Measurements from ENCODE around the gene ACOXL.

ACOXL gene

DNA sequence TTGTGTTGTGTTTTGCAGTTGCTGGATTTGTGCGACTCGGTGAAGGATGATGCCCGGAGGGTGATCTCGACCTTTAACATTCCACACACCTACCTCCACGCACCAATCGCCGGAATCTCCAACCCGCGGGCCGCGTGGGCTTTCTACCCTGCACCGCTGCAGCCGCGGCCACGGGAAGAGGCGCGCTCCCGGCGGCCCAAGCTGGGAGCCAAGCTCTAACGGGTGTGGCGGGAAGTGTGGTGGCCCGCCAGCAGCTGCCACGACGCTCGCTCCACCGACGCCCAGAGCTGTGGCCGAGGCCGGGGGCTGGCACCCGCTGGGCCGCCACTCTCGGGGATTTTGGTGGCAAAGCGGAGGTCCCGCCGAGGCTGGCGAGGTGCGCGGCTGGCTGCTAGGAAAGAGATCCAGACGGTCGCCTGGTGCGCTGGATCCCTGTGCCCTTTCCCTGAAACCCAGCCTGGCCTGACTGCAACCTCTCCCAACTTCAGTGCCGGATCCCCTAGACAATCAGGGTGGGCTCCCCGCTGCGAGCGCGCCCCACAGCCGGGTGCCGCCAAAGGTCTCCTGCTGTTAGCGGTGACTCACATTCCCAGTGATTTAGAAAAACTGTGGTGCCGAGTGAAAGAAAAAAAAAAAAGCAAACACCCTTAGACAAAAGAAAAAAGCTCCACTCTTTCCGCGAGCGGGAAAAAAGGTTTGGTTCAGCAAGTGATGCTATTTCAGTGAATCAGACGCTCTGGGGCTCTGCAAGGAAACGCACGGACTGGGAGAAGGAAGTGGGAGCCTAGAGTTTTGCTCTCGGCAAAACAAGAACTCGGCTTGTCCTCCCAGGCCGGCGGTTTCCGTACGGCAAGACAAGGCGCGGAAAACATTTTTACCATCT is 385.5 kb downstream of the ACOXL start:
- no peak for DNase-seq (ENCODE audit: low read depth)

DNA sequence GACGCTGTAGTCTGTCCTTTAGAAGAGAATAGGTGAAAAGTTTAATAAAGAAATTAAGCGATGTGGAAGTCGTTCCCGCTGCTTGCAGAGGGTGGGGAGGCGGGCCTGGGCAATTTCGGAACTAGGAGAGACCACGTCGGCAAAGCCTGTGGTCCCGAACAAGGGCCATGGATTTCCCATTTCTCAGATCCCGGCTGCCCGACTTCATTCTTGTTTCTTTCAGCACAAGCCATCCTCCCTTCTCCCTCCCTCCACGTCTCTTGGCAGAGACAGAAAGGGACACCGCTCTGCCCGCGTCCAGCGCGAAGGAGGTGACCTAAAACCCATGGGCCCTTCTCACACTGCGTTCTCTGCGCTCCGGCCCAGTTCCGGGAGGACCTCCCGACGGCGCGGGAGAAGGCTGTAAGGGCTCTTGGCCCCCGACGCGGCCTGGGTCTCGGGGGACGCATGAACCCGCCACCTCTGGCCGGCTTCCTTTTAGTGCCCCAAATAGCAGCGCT is 386.2 kb downstream of the ACOXL start:
- no peak for DNase-seq (ENCODE audit: low read depth)

DNA sequence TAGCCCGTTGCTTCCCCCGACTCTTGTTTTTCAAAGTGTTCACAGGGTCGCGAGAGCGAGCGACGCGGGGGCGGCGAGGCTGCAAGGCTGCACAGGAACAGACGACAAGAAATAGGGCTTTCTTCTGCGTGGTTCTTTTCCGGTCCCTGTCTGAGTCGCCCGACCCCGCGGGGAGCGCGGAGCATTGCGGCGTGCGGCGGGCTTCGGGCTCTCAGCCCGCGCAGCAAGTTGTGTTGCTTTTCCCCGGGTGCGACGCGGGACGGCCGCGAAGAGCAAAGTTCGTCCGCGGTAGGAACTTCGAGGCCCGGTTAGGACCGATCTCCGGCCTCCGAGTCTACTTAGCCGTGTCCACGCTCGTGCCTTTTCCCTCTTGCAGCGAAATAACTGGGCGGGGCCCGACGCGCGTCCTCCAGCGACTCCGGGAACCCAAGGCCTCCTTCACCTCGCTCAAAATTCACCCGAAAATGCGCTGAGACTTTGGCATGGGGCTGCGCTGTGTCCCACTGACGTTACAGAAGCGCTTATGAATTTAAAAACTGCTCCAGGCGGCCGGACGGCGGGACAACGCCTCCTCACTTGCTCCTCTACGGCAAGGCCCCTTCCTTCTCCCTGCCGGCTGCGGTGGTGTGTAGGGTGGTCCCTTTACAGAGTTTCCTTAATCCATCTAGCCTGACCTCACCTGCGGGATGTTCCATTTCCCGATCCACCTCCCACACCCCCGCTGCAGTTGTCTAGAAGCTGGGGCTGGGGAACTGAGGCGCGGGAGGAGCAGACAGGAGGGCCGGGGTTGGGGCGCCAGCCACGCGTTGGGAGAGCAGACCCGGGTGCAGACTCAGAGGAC is 386.8 kb downstream of the ACOXL start:
- DNase-seq (ENCODE audit: low read depth): no peak

DNA sequence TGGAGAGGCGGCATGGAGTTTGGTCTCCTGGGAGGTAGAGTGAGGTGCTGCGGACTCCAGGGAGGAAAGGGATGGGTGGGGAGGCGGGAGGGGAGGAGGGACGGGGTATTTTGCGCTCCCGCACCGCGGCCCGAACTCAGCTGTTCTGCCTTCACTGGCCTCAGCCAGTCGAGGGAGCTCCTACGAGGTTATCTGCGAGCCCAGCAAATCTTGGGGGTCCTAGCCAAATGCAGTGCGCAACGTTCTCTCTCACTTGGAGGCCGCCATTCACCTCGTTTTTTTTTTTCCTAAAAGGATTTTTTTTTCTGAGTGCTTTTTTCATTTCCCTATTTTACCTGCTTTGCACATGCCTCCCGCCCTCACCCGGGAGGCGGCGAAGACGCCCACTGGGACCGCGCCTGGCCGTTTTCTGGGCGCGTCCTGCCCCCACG is 387.5 kb downstream of the ACOXL start:
- no peak for DNase-seq (ENCODE audit: low read depth)

DNA sequence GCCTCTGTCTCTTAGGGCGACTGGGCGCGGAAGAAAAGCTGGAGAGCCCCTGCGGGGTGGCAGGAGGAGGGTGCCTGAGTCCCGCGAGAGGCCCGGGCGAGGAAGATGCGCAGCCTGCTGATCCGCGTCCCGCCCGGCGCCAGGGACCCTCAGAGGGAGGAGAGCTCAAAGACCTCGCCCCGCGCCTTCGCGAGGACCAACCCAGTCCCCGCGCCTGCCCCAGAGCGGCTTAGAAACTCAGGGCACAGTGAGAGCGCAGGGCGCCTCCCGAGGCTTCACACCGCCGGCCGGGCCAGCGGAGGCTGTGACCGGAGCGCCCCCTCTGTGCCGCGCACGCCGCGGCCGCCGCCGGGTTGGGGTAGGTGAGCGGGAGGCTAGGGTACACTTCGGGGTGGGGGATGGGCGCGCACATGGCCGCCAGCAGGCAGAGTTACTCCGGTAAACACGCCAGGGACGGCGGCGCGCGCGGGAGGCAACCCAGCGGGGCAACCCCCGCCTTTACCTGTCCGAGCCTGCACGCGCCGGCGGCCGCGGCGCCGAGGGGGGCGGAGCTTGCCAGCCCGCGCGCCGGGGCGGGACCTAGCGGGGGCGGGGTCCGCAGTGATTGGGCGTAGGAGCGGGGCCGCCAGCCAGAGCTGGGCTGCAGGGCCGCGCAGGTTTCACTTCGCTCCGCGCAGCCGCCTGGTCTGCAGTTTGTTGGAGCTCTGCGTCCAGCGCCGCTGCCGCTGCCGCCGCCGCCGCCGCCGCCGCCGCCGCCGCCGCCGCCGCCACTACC is 388.1 kb downstream of the ACOXL start, which contains the start of gene BCL2L11:
BCL2L11 (plus strand) TSS at position 662 of the 775 bp plus-strand sequence. CDS start 2,832 bp downstream, outside the sequence.
- DNase-seq (ENCODE audit: low read depth): peak; percentile 56

DNA sequence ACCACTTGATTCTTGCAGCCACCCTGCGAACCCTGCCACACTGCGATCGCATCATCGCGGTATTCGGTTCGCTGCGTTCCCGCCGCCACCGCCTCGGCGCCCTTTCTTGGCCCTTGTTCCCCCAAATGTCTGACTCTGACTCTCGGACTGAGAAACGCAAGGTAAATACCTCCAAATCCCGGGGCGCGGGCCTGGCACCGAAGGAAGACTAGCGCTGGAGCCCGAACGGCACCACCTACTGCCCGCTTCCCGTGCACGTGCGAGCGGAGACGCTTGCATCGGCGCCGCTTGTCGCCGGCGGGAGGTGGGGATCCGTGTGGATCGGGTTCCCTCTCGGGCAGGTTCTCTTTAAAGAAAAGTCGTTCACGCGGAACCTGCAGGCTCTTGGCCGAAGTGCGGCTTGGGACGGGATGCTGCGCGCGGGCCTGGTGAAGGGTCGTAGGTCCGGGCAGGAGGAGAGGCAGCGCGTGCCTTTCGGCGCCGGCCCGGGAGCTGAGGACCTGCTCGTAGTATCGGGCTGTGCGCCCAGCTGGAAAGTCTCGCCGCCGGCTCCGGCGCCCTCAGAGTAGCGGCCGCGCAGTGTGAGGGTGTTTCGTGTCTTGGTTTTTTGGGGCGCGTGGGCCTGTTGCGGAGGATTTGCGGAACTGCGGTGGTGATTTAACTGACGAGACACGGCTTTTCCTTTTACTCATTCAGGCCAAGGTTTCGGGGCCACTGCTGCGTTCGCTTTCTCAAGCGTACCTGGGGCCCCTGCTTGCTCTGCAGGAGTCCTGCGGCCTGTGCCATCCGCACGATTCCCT is 388.9 kb downstream of the ACOXL start:
- peak; percentile 5 for DNase-seq (ENCODE audit: low read depth)

DNA sequence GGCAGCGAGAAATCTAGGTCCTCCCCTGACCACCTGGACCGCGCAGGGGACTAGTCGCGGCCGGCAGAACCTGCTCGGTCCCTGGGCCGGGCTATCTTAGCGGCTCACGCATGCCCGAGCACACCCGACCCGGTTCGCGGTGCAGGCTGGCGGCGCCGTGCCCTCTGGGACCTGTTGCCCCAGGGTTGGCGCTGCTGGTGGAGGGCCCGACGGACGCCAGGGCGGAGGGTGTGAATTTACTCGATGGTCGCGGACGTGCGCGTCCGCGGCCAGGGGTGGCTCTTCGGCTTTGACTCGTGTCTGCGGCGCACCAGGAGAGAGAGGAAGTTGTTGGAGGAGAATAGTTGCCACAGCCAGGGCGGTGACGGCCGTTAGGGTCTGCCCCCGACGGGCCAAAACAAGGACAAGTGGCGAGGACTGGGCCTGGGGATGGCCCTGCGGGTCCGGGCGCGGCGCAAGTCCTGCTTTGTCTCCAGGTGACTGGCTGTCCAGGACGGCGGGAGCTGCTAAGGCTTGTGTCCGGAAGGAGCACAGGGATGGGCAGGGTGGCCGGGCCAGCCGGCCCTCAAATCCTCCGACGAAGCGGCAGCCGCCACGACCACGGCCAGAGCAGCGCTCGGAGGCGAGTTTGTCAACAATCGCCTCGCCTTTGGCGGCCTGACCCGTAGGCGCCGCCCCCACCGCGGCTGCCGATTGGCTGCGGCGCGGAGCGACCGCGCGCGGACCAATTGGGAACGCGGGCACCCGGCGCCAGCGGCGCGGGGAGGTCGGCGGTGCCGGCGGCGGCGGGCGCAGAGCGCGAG is 389.7 kb downstream of the ACOXL start:
- DNase-seq (ENCODE audit: low read depth): peak; percentile 27

DNA sequence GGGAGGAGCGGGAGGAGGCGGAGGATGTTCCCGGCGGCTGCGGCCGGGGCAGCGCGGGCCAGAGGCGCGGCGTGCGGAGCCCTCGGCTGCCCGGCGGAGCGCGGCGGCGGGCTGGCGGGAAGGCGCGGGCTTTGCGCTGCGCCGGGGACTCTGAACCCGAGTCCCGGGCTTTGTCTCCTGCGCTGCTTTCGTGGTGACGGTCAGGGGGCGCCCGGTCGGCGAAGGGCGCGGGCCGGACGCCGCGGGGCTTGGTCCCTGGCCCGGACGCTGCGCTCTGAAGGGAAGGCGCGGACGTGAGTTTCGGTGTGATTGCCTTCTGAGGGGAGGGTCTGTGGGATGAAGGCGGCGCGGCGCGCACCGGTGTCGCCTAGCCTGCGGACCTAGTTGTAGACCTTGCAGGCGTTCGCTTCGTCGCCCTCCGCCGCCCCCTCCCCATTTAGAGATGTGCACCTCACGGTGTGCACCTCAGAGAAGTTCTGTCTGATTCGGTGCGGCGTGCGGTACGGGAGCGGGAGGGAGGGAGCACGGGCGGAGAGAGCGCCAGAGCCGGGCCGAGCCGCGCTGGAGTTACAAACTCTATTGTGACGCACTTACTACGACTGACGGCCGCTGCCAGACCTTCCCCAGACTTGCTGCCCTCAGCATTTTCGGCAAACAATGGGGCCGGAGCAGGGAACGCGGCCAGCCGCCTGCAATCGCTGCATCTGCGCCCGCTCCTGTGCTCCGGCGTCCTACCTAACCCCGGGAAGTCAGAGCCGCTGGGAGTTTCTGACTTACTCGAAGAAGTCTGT is 390.5 kb downstream of the ACOXL start:
- peak; percentile 4 for DNase-seq (ENCODE audit: low read depth)

DNA sequence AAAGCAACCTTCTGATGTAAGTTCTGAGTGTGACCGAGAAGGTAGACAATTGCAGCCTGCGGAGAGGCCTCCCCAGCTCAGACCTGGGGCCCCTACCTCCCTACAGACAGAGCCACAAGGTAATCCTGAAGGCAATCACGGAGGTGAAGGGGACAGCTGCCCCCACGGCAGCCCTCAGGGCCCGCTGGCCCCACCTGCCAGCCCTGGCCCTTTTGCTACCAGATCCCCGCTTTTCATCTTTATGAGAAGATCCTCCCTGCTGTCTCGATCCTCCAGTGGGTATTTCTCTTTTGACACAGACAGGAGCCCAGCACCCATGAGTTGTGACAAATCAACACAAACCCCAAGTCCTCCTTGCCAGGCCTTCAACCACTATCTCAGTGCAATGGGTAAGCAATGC is 391.4 kb downstream of the ACOXL start:
- DNase-seq (ENCODE audit: low read depth): no peak

DNA sequence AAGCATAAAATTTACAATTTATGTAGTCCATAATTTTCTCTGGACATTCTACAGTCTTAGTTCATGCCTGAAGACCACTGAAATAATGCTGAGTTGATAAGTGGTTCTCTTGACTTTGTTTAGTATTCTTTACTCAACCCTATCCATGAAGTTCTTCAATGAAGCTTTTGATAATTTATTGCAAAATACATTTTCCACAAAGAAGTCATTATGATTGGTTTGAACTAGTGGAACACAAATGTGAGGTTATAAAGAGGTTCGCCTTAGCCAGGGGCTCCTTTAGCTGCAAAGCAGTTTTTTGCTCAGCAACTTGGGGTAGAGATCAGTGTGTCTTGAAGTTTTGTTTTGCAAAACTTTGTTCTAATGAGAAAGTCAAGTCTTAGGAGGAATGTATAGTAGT is 394.2 kb downstream of the ACOXL start:
- no peak for DNase-seq (ENCODE audit: low read depth)

DNA sequence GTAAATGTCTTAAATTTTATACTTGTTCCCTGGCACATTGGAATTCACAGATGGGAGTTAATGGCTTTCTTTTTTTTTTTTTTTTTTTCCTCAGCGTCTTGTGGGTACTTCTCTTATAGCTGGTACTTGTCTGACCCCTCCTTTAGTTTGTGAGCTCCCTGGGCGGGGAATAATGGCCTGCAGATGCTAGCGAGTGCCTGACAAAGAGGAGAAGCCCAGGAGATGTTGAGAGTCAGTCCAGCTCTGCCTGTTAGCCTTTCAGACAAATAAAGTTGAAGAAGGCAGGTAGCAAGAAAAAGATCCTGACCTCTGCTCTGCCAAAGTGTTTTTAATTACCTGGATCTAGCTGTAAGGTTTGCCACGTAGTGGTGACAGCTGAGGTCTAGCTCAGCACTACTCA is 395.0 kb downstream of the ACOXL start:
- no peak for DNase-seq (ENCODE audit: low read depth)

DNA sequence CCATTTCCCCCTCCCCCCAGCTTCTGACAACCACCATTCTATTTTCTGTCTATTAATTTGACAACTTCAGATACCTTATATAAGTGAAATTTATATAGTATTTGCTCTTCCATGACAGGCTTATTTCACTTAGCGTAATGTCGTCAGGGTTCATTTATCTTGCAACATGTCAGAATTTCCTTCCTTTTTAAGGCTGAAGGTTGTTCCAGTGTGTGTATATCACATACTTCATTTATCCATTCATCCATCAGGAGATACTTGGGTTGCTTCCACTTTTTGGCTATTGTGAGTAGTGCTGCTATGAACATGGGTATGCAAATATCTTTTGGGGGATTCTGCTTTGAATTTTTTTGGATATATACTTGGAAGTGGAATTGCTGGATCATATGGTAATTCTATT is 395.7 kb downstream of the ACOXL start:
- DNase-seq (ENCODE audit: low read depth): no peak

DNA sequence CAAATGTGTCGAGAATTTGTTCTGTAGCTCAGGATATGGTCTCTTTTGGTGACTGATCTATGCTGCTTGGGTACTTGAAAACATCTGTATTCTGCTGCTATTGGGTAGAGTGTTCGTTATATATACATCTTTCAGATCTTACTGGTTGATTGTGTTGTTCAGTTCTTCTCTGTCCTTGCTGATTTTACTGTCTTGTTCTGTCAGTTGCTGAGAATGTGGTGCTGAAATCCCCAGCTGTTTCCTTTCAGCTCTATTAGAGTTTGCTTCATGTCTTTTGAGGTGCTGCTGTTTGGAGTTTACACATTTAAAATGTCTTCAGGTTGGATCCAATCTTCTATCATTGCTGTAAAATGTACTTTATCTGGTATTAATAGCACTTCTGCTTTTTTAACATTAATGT is 401.2 kb downstream of the ACOXL start:
- DNase-seq (ENCODE audit: low read depth): no peak

DNA sequence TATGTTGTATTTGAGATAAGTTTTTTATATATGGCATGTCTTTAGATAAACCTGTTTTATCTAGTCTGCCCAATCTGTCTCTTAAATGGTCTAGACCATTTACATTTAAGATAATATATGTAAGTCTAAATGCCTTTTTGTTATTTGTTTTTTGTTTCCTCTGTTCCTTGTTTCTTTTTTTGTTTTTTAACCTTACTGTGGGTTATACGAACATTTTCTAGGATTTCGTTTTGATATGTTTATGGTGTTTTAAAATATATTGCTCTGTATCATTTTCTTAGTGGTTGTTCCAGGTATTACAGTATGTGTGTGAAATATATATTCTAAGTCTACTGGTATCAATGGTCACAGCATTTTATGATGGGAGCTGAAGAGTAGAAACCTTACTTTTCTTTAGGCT is 401.7 kb downstream of the ACOXL start:
- no peak for DNase-seq (ENCODE audit: low read depth)

DNA sequence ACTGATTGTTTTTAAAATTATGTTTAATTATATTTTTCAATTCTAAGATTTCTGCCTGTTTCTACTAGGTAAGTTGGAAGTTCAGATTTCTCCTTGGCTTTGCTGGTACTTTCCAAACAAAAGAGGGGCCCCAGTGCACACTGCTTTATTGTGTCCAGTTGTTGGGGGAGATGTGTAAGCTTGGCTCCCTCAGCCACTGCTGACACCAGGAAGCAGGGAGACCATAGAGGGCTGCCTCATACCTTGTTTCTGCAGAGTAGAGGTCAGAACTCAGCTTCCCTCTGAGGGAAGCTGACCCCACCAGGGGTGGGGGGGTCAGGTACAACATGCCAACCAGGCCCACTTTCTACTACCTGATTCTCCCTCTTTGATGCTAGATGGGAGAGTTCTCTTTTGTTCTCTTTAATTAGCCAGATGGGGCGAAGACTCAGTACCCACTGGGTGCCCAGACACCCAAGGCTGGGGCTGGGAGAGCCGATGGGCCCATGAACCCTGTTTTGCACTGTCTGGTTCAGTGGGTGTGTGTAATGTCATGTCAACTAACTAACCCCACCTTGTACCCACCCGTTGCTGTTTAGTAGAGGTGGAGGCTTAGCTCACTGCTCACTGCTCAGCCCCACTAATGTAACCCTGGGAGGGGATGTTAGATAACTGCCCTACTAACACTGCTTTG is 403.0 kb downstream of the ACOXL start:
- no peak for DNase-seq (ENCODE audit: low read depth)

DNA sequence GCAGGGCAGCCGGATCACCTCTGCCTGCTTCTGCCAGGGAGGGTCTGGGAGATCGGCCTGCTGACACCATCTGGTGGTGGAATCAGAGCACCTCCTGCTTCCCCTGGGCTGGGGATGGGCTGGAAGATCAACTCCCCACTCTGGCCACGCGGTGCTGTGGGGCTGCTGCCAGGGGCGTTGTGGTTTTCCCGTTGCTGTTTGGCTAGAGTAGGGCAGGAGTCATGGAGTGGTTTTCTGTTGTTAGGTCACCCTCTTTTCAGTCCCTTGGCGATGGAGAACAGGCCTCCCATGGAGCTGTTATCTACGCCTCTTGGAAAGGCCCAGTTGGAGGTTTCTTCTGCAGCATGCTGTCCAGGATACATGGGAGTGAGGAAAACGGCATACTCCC is 403.5 kb downstream of the ACOXL start:
- DNase-seq (ENCODE audit: low read depth): no peak

DNA sequence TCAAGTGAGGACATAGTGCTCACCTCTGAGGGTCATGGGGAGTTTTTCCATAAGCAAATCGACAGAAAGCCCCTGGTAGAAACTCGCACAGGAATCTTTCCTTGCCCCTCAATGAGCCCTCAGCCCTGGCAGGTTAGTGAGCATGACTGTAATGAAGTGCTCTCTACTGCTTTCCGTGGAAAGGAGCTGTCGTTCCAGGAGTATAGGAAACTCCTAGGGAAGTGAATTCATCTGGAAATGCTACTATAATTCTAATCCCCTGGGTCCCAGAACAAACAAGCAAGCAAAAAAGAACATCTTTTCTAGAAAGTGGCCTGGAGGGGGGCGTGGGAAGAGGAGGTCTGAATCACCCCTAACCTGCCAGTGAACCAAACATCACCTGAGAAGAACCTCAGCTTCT is 406.5 kb downstream of the ACOXL start:
- no peak for DNase-seq (ENCODE audit: low read depth)

DNA sequence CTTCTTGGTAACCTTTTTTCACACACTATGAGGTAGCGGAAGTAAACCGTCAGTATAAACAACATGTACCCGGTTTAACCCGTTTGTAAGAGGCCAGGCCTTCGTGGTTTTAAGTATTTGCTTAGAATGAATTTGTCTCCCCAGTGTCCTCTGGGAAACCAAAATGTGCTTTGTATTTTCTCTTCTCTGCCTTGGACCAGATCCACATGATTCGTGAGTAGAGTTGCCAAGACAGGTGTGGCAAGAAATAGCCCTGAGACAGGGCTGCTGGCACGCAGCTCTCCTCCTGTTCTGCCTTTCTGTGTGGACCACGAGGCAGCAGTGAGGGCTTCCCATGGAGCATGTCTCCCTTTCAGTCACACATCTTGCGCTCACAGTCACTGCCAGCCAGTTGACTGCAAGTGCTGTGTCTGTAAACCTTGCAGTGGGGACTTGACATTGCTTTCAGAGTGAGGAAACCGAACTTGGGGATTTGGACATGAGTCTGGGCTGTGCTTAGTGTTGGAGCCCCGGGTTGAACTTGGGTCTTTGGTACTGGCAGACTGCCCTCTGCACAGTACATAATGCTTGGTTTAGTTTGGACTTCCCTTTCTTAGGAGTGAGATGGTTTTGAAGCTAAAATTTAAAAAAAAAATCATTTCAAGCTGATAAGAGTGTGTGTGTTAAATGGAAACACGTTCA is 407.4 kb downstream of the ACOXL start:
- no peak for DNase-seq (ENCODE audit: low read depth)
